Hepatocyte (in vitro differentiated cells): ENCODE data around the gene HOXA6. TPM values are rescaled to one million over a fixed set of nuclear protein-coding genes. Genes with fewer than 3 reads are reported as not detected.
A peak's percentile ranks its signal among the peaks of the same experiment; 100 is the strongest.

Source experiments
- DNase-seq: peaks from one replicate; pipeline ENCODE4 v3.0.0-alpha.2; 2016; ENCODE audit warnings: low spot score
- H2AFZ ChIP-seq: fragments of 200-600 bp; sonication (generic); 2 replicates; pipeline ENCODE4 v1.6.0; 2016; ENCODE audit warnings: antibody characterized with exemption, mild to moderate bottlenecking
- H3K27ac ChIP-seq: fragments of 200-600 bp; sonication (generic); 2 replicates; pipeline ENCODE4 v1.5.1; 2016; ENCODE audit warnings: mild to moderate bottlenecking
- H3K27me3 ChIP-seq: fragments of 200-600 bp; sonication (generic); 2 replicates; pipeline ENCODE4 v1.6.1; 2016
- H3K36me3 ChIP-seq: fragments of 200-600 bp; sonication (generic); replicated peaks from 2 replicates; pipeline ENCODE4 v1.5.1; 2016; ENCODE audit warnings: low read depth; ENCODE audit not compliant: insufficient read depth
- H3K4me1 ChIP-seq: fragments of 200-600 bp; sonication (generic); 2 replicates; pipeline ENCODE4 v1.5.1; 2016; ENCODE audit warnings: mild to moderate bottlenecking, moderate library complexity; ENCODE audit not compliant: insufficient read depth
- H3K4me2 ChIP-seq: fragments of 200-600 bp; sonication (generic); 2 replicates; pipeline ENCODE4 v1.6.0; 2016
- H3K4me3 ChIP-seq: fragments of 200-600 bp; sonication (generic); 2 replicates; pipeline ENCODE4 v1.5.1; 2016; ENCODE audit warnings: mild to moderate bottlenecking
- H3K79me2 ChIP-seq: fragments of 200-600 bp; sonication (generic); 2 replicates; pipeline ENCODE4 v1.6.0; 2017; ENCODE audit warnings: mild to moderate bottlenecking
- H3K9me2 ChIP-seq: fragments of 200-600 bp; sonication (generic); replicated peaks from 2 replicates; pipeline ENCODE4 v1.6.0; 2017; ENCODE audit warnings: mild to moderate bottlenecking; ENCODE audit not compliant: insufficient read depth
- H3K9me3 ChIP-seq: fragments of 200-600 bp; sonication (generic); 2 replicates; pipeline ENCODE4 v1.5.1; 2016; ENCODE audit warnings: low read depth, mild to moderate bottlenecking
- H4K20me1 ChIP-seq: fragments of 200-600 bp; sonication (generic); 2 replicates; pipeline ENCODE4 v1.6.0; 2016; ENCODE audit warnings: mild to moderate bottlenecking; ENCODE audit not compliant: insufficient read depth, poor library complexity, severe bottlenecking
- EZH2 ChIP-seq: fragments of 200-600 bp; sonication (generic); IDR thresholded peaks from 2 replicates; pipeline ENCODE4 v1.6.1; 2016; ENCODE audit warnings: antibody characterized with exemption, mild to moderate bottlenecking, borderline replicate concordance
- EZH2phosphoT487 ChIP-seq: fragments of 200-600 bp; sonication (generic); IDR thresholded peaks from one replicate; pipeline ENCODE4 v1.6.1; 2018; ENCODE audit warnings: antibody characterized with exemption, mild to moderate bottlenecking, low read depth, moderate library complexity; ENCODE audit not compliant: unreplicated experiment, severe bottlenecking
- WGBS: methylation state at CpG from one replicate; pipeline ENCODE4 v1.1.6; 2016; ENCODE audit warnings: low lambda C conversion rate; ENCODE audit errors: missing lambda C conversion rate; 5-methylcytosine and 5-hydroxymethylcytosine counted together
- polyA plus RNA-seq: library from polyadenylated mRNA; unstranded; fragments of >200 nt; fragmentation: Nextera tagmentation; extraction: Ambion mirVana; gene quantifications from 2 replicates; pipeline ENCODE4 v1.2.1, GENCODE V29; 2016
- total RNA-seq: library from RNA; depleted of rRNA; stranded (reverse); fragments of >200 nt; gene quantifications from 2 replicates; pipeline ENCODE4 v1.2.3, GENCODE V29; 2014
- TF ChIP-seq, protein P1 (sequence below): fragments of 200-600 bp; sonication (generic); IDR thresholded peaks from 2 replicates; pipeline ENCODE4 v1.5.1; 2016; ENCODE audit warnings: antibody characterized with exemption, mild to moderate bottlenecking; ENCODE audit not compliant: poor library complexity

HOXA6 gene
- total and polyA plus RNA-seq, 2 experiments from 2014 or later = 0.23 TPM; not detected in 1

DNA sequence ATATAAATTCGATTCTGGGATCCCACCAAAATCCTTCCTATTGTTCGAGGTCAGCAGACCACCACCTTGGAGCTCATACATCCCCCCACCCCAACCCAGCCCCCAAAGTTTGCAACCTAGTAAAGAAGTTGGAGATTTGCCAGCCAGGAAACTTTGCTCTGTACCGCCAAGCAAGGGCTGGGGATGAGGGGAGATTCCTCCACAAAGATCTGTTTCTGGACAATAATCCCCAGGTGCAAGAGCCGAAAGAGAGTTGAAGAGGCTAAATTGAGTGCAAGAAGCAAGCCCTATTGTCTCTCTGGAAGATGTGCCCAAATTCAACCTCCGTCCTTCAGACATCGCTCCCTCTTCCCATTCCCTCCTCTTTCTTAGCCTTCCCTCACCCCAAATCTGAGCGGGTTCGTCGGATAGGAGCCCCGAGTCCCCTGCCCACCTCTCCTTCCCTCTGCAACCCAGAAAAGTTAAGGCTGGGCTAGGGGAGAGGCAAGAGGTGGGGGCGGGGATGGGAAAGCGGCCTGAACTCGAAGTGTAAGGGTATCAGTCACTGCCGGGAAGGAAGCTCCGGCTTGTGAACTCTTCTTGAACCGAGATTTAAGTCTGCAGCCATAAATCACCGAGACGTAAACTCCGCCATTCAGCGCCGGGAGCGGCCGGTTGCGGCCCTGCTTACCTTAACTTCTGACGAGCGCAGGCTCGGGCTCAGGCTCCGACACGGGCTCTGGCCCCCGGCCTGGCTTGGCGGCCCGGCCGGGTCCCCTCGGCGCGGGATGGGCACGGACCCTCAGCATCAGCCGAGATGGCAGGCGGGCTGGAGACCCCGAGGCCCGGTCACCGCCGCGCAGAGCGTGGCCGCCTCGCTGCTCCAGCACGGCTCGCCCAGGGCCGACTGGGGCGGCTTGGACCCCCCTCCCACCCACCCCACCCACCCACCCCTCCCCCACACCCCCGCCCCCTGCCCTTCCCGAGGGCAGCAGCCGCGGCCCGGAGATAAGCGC is 34.3 kb downstream of the HOXA6 start:
- peak overlapping the region; percentile 80 for H3K27ac ChIP-seq
- H3K9me2 ChIP-seq = no peaks in the 10 kb centered on the region
- peak overlapping the region; percentile 10 for H2AFZ ChIP-seq
- peak overlapping the region; percentile 91 for H3K4me2 ChIP-seq
- H3K4me3 ChIP-seq = peak overlapping the region; percentile 24
- DNase-seq = peak; percentile 84
- no peaks in the 10 kb centered on the region for H3K9me3 ChIP-seq
- peaks cover 24% of the 10 kb centered on the region for H3K79me2 ChIP-seq
- TF ChIP-seq, protein P1, sequence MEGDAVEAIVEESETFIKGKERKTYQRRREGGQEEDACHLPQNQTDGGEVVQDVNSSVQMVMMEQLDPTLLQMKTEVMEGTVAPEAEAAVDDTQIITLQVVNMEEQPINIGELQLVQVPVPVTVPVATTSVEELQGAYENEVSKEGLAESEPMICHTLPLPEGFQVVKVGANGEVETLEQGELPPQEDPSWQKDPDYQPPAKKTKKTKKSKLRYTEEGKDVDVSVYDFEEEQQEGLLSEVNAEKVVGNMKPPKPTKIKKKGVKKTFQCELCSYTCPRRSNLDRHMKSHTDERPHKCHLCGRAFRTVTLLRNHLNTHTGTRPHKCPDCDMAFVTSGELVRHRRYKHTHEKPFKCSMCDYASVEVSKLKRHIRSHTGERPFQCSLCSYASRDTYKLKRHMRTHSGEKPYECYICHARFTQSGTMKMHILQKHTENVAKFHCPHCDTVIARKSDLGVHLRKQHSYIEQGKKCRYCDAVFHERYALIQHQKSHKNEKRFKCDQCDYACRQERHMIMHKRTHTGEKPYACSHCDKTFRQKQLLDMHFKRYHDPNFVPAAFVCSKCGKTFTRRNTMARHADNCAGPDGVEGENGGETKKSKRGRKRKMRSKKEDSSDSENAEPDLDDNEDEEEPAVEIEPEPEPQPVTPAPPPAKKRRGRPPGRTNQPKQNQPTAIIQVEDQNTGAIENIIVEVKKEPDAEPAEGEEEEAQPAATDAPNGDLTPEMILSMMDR = no peak
- TF ChIP-seq EZH2phosphoT487 = peak; percentile 65
- TF ChIP-seq EZH2 = peak; percentile 91
- no peaks in the 10 kb centered on the region for H3K36me3 ChIP-seq
- H4K20me1 ChIP-seq = no peaks in the 10 kb centered on the region
- H3K27me3 ChIP-seq = peaks cover 75% of the 10 kb centered on the region
- 8% methylated on average over 39 of the region's 57 CpGs for WGBS
- H3K4me1 ChIP-seq = peaks cover 18% of the 10 kb centered on the region

DNA sequence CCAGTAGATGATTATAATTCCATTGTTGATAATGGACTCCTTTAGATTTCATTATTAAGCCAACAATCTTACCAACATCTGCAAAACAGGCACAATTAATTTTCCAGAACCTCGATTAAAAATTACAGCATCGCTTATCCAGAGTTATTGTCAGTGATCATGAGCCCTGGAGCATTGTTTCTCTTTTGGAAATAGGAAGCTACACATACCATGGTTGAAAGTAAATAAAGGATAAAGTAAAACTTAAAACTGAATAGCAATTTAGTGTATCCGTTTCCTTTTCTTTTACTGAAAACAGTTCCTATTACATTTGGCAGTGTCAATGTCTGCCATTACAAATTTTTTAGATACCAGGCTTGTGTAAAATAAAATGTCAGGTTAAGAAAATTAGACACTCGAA is 35.2 kb downstream of the HOXA6 start:
- DNase-seq = no peak
- Histone ChIP-seq H2AFZ (no peak overlapping the region), H3K36me3 (no peaks in the 10 kb centered on the region), H3K9me3 (no peaks in the 10 kb centered on the region), H3K4me1 (peaks cover 18% of the 10 kb centered on the region), H3K79me2 (peaks cover 20% of the 10 kb centered on the region), H3K4me3 (no peak overlapping the region), H3K9me2 (no peaks in the 10 kb centered on the region), H4K20me1 (no peaks in the 10 kb centered on the region), H3K27ac (peak overlapping the region; percentile 80), H3K27me3 (peaks cover 80% of the 10 kb centered on the region), H3K4me2 (peak overlapping the region; percentile 91)
- WGBS = 56% methylated on average over 4 of the region's 4 CpGs
- TF ChIP-seq, protein P1 = no peak
- TF ChIP-seq EZH2 (no peak), EZH2phosphoT487 (no peak)

DNA sequence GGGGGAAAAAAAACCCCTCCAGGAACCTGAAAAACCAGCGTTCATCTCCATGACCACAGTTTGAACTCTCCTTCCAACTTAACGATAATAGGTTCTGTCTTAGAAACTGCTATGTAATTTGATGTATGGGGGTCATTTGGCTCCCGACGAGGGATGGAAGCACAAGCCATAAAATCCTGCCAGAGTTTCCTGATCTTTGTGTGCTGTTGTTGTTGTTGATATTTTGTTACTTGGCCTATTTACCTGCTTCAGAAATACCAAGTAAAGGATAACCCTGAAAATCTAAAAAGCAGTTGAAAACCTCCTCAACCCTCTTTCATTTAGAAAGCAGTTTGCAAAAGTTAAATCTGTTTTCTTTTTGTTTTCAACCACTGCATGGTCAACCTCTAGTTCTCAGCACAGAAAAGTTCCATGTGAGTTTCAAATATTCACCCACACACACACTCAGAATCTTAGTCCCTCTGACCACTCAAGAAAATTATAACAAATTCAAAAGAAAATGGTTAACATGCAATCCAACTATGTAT is 35.8 kb downstream of the HOXA6 start:
- no peak overlapping the region for H3K4me3 ChIP-seq
- peak overlapping the region; percentile 91 for H3K4me2 ChIP-seq
- H3K79me2 ChIP-seq = peaks cover 18% of the 10 kb centered on the region
- no peak overlapping the region for H2AFZ ChIP-seq
- H4K20me1 ChIP-seq = no peaks in the 10 kb centered on the region
- no peaks in the 10 kb centered on the region for H3K9me2 ChIP-seq
- no peak for DNase-seq
- peaks cover 19% of the 10 kb centered on the region for H3K4me1 ChIP-seq
- peaks cover 81% of the 10 kb centered on the region for H3K27me3 ChIP-seq
- no peaks in the 10 kb centered on the region for H3K9me3 ChIP-seq
- TF ChIP-seq, protein P1 = no peak
- no peak for TF ChIP-seq EZH2
- 25% methylated on average over 4 of the region's 4 CpGs for WGBS
- no peaks in the 10 kb centered on the region for H3K36me3 ChIP-seq
- peak overlapping the region; percentile 56 for H3K27ac ChIP-seq
